HL-60 (cell line): ENCODE measurements around the gene ZNF543.

Source experiments
- GABPA ChIP-seq: IDR thresholded peaks from 2 replicates; pipeline ENCODE4 v1.6.1; 2012; ENCODE audit warnings: low read depth
- TF ChIP-seq, protein P1 (sequence below): IDR thresholded peaks from one replicate; pipeline ENCODE4 v1.5.1; 2011; ENCODE audit warnings: low read length, control low read depth, inconsistent platforms; ENCODE audit not compliant: insufficient read depth
- TF ChIP-seq, protein P2 (sequence below): IDR thresholded peaks from 2 replicates; pipeline ENCODE4 v1.6.1; 2012; ENCODE audit warnings: low read depth; ENCODE audit not compliant: insufficient replicate concordance

DNA sequence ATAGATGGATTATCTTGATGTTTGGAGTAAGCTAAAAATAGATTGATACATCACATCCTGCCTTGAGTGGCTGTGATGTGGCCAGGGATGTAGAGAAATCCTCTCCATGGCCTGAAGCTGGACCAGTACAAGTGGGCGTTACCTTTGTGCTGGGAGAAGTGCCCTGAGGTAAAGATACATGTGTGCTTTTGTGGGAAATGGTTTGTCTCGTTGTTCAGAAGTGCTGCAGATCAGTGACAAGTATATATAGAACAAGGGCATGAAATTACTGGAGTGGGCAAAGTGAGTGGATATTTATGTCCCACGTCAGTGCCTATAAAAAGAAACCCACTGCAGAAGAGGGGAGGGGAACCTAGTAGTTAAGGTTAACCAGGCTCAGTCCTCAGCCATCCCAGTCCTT, 18.6 kb downstream of the ZNF543 start:
- TF ChIP-seq, protein P1, sequence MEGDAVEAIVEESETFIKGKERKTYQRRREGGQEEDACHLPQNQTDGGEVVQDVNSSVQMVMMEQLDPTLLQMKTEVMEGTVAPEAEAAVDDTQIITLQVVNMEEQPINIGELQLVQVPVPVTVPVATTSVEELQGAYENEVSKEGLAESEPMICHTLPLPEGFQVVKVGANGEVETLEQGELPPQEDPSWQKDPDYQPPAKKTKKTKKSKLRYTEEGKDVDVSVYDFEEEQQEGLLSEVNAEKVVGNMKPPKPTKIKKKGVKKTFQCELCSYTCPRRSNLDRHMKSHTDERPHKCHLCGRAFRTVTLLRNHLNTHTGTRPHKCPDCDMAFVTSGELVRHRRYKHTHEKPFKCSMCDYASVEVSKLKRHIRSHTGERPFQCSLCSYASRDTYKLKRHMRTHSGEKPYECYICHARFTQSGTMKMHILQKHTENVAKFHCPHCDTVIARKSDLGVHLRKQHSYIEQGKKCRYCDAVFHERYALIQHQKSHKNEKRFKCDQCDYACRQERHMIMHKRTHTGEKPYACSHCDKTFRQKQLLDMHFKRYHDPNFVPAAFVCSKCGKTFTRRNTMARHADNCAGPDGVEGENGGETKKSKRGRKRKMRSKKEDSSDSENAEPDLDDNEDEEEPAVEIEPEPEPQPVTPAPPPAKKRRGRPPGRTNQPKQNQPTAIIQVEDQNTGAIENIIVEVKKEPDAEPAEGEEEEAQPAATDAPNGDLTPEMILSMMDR = no peak
- TF ChIP-seq, protein P2, sequence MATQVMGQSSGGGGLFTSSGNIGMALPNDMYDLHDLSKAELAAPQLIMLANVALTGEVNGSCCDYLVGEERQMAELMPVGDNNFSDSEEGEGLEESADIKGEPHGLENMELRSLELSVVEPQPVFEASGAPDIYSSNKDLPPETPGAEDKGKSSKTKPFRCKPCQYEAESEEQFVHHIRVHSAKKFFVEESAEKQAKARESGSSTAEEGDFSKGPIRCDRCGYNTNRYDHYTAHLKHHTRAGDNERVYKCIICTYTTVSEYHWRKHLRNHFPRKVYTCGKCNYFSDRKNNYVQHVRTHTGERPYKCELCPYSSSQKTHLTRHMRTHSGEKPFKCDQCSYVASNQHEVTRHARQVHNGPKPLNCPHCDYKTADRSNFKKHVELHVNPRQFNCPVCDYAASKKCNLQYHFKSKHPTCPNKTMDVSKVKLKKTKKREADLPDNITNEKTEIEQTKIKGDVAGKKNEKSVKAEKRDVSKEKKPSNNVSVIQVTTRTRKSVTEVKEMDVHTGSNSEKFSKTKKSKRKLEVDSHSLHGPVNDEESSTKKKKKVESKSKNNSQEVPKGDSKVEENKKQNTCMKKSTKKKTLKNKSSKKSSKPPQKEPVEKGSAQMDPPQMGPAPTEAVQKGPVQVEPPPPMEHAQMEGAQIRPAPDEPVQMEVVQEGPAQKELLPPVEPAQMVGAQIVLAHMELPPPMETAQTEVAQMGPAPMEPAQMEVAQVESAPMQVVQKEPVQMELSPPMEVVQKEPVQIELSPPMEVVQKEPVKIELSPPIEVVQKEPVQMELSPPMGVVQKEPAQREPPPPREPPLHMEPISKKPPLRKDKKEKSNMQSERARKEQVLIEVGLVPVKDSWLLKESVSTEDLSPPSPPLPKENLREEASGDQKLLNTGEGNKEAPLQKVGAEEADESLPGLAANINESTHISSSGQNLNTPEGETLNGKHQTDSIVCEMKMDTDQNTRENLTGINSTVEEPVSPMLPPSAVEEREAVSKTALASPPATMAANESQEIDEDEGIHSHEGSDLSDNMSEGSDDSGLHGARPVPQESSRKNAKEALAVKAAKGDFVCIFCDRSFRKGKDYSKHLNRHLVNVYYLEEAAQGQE = no peak
- no peak for TF ChIP-seq GABPA
